H1 (cell line): ENCODE results near the gene EGF. TPM values are rescaled to one million over a fixed set of nuclear protein-coding genes. Genes with fewer than 3 reads are reported as not detected.

ENCODE experiments used
- CTCF ChIA-PET: fragments of 300-600 bp; sonication (Branson Sonifier 250); formaldehyde crosslinking; loops from one replicate; lab custom pipeline; 2021; ENCODE audit not compliant: partially characterized antibody; lab: Charles Lee
- POLR2A ChIA-PET: fragments of 300-600 bp; sonication (Branson Sonifier 250); formaldehyde crosslinking; loops from one replicate; lab custom pipeline; 2021; ENCODE audit warnings: inconsistent platforms; ENCODE audit not compliant: partially characterized antibody; lab: Charles Lee
- DNase-seq, 2 experiments: peaks; one replicate each; pipeline versions ENCODE4 v3.0.0 to v3.0.0-alpha.2; 2010 to 2022; ENCODE audit warnings: low spot score in 2 of 2, low read depth in 1 of 2, mixed read lengths in 1 of 2
- FAIRE-seq: peaks from 2 replicates; lab custom pipeline; 2011; peaks lifted over from hg19 to GRCh38; lab: Jason Lieb, UNC
- H2AFZ ChIP-seq: 2 replicates; pipeline ENCODE4 v1.8.1; 2012; ENCODE audit warnings: low read length, inconsistent platforms
- H2AK5ac ChIP-seq: 2 replicates; pipeline ENCODE4 v1.6.1; 2013; ENCODE audit warnings: low read depth, low read length
- H2BK120ac ChIP-seq: replicated peaks from 2 replicates; pipeline ENCODE3; 2013; ENCODE audit warnings: low read depth, low read length, inconsistent platforms
- H2BK12ac ChIP-seq: 2 replicates; pipeline ENCODE4 v1.6.1; 2013; ENCODE audit warnings: low read depth, low read length
- H2BK15ac ChIP-seq: 2 replicates; pipeline ENCODE4 v1.6.1; 2013; ENCODE audit warnings: low read length
- H2BK20ac ChIP-seq: 2 replicates; pipeline ENCODE4 v1.6.1; 2013; ENCODE audit warnings: low read length
- H2BK5ac ChIP-seq: 2 replicates; pipeline ENCODE4 v1.6.1; 2013; ENCODE audit warnings: low read depth, low read length
- H3K14ac ChIP-seq: 2 replicates; pipeline ENCODE4 v1.6.1; 2013; ENCODE audit warnings: inconsistent platforms; ENCODE audit not compliant: insufficient read length
- H3K18ac ChIP-seq: 2 replicates; pipeline ENCODE4 v1.6.1; 2013; ENCODE audit warnings: low read length; ENCODE audit errors: extremely low read depth
- H3K23ac ChIP-seq: 2 replicates; pipeline ENCODE4 v1.6.1; 2013; ENCODE audit warnings: inconsistent platforms; ENCODE audit not compliant: insufficient read length
- H3K23me2 ChIP-seq: 2 replicates; pipeline ENCODE4 v1.6.1; 2013; ENCODE audit warnings: low read depth, low read length
- H3K27ac ChIP-seq: 2 replicates; pipeline ENCODE4 v1.6.1; 2011; ENCODE audit warnings: low read depth, low read length, inconsistent platforms
- H3K27me3 ChIP-seq, 4 experiments: replicated peaks in 1 of 4; 1 replicate in 1 of 4; 2 replicates in 3 of 4; pipeline versions ENCODE4 v1.6.1 to v1.8.1; 2011 to 2013; ENCODE audit warnings: low read length in 3 of 4, mild to moderate bottlenecking in 3 of 4, inconsistent platforms in 2 of 4, mixed read lengths in 2 of 4, moderate library complexity in 1 of 4; ENCODE audit not compliant: control insufficient read depth in 3 of 4, insufficient read depth in 3 of 4; ENCODE audit errors: extremely low read depth in 1 of 4
- H3K36me3 ChIP-seq, 4 experiments: 2 replicates each; pipeline versions ENCODE4 v1.6.1 to v1.8.1; 2011 to 2013; ENCODE audit warnings: mild to moderate bottlenecking in 4 of 4, low read length in 3 of 4, moderate library complexity in 2 of 4, control low read depth in 1 of 4, inconsistent platforms in 1 of 4; ENCODE audit not compliant: insufficient read depth in 4 of 4, control insufficient read depth in 2 of 4
- H3K4ac ChIP-seq: replicated peaks from 2 replicates; pipeline ENCODE3; 2013; ENCODE audit warnings: low read length, low read depth, mixed read lengths, inconsistent platforms; ENCODE audit not compliant: insufficient read length
- H3K4me1 ChIP-seq, 4 experiments: replicated peaks in 1 of 4; 1 replicate in 1 of 4; 2 replicates in 3 of 4; pipeline versions ENCODE4 v1.6.1 to v1.8.1; 2011 to 2013; ENCODE audit warnings: low read length in 3 of 4, inconsistent platforms in 2 of 4, mixed read lengths in 1 of 4; ENCODE audit not compliant: insufficient read depth in 4 of 4, control insufficient read depth in 3 of 4
- H3K4me2 ChIP-seq, 2 experiments: 2 replicates each; pipeline versions ENCODE4 v1.6.1 to v1.8.1; 2011 to 2013; ENCODE audit warnings: low read depth in 2 of 2, low read length in 2 of 2, control low read depth in 1 of 2, inconsistent platforms in 1 of 2, mild to moderate bottlenecking in 1 of 2; ENCODE audit not compliant: insufficient read depth in 1 of 2
- H3K4me3 ChIP-seq, 4 experiments: fragments of 200-600, 300-600 bp in 1 of 4; sonication (generic), shearing (Covaris generic), sonication (Bioruptor Twin) in 1 of 4; 2 replicates each; pipeline versions ENCODE4 v1.5.1 to v1.8.1; 2011 to 2016; ENCODE audit warnings: low read length in 4 of 4, low read depth in 3 of 4, control low read depth in 2 of 4, inconsistent platforms in 2 of 4, mild to moderate bottlenecking in 2 of 4, mixed read lengths in 1 of 4, moderate library complexity in 1 of 4; ENCODE audit not compliant: insufficient read depth in 2 of 4; ENCODE audit errors: extremely low read depth in 1 of 4
- H3K56ac ChIP-seq: replicated peaks from 2 replicates; pipeline ENCODE3; 2013; ENCODE audit warnings: low read depth, mild to moderate bottlenecking, mixed read lengths, low read length, inconsistent platforms; ENCODE audit not compliant: insufficient read length
- H3K79me1 ChIP-seq: 2 replicates; pipeline ENCODE4 v1.6.1; 2013; ENCODE audit warnings: low read depth, low read length, control low read depth
- H3K79me2 ChIP-seq, 2 experiments: 2 replicates each; pipeline versions ENCODE4 v1.6.1 to v1.8.1; 2012 to 2013; ENCODE audit warnings: low read length in 2 of 2, mild to moderate bottlenecking in 2 of 2, inconsistent platforms in 1 of 2; ENCODE audit not compliant: insufficient read depth in 2 of 2, control insufficient read depth in 1 of 2
- H3K9ac ChIP-seq, 4 experiments: replicated peaks in 1 of 4; 1 replicate in 1 of 4; 2 replicates in 3 of 4; pipeline versions ENCODE4 v1.6.1 to v1.8.1; 2011 to 2013; ENCODE audit warnings: low read depth in 3 of 4, low read length in 3 of 4, control low read depth in 2 of 4, mild to moderate bottlenecking in 2 of 4, moderate library complexity in 2 of 4, inconsistent platforms in 1 of 4; ENCODE audit errors: extremely low read depth in 1 of 4
- H3K9me3 ChIP-seq, 2 experiments: 2 replicates each; pipeline versions ENCODE4 v1.6.1 to v1.8.1; 2012 to 2013; ENCODE audit warnings: mild to moderate bottlenecking in 2 of 2, moderate library complexity in 2 of 2, control low read depth in 1 of 2, inconsistent platforms in 1 of 2, low read depth in 1 of 2, low read length in 1 of 2, mixed read lengths in 1 of 2; ENCODE audit not compliant: insufficient read depth in 2 of 2
- H4K20me1 ChIP-seq, 2 experiments: replicated peaks in 1 of 2; 2 replicates each; pipeline versions ENCODE3 to v1.8.1; 2011 to 2013; ENCODE audit warnings: inconsistent platforms in 2 of 2, low read length in 2 of 2, mild to moderate bottlenecking in 1 of 2; ENCODE audit not compliant: insufficient read depth in 2 of 2, control insufficient read depth in 1 of 2
- H4K5ac ChIP-seq: 2 replicates; pipeline ENCODE4 v1.6.1; 2013; ENCODE audit warnings: low read length, low read depth, mixed read lengths, inconsistent platforms; ENCODE audit not compliant: insufficient read length
- H4K8ac ChIP-seq: 2 replicates; pipeline ENCODE4 v1.8.0; 2013; ENCODE audit warnings: mild to moderate bottlenecking, moderate library complexity, low read length, inconsistent platforms; ENCODE audit not compliant: insufficient read depth; ENCODE audit errors: extremely low read depth
- H4K91ac ChIP-seq: replicated peaks from 2 replicates; pipeline ENCODE3; 2013; ENCODE audit warnings: low read length, mixed read lengths, inconsistent platforms; ENCODE audit not compliant: insufficient read length
- BRCA1 ChIP-seq: IDR thresholded peaks from 2 replicates; pipeline ENCODE4 v1.6.1; 2012; ENCODE audit warnings: low read depth, low read length, improper control_type of control experiment
- CHD1 ChIP-seq: IDR thresholded peaks from 2 replicates; pipeline ENCODE4 v1.6.1; 2012; ENCODE audit warnings: low read depth, low read length, improper control_type of control experiment
- CHD2 ChIP-seq: IDR thresholded peaks from 2 replicates; pipeline ENCODE4 v1.6.1; 2012; ENCODE audit warnings: low read length, improper control_type of control experiment
- CREB1 ChIP-seq: IDR thresholded peaks from 2 replicates; pipeline ENCODE4 v1.6.1; 2012; ENCODE audit warnings: inconsistent platforms
- CTCF ChIP-seq, 3 experiments: IDR thresholded peaks; 1 replicate in 2 of 3; 2 replicates in 1 of 3; pipeline versions ENCODE4 v1.5.1 to v1.6.1; 2011; ENCODE audit warnings: low read length in 3 of 3, mild to moderate bottlenecking in 3 of 3, inconsistent platforms in 2 of 3, low read depth in 1 of 3, moderate library complexity in 1 of 3; ENCODE audit not compliant: insufficient read depth in 1 of 3; ENCODE audit errors: control extremely low read depth in 1 of 3
- EGR1 ChIP-seq: IDR thresholded peaks from 2 replicates; pipeline ENCODE4 v1.6.1; 2011; ENCODE audit warnings: low read depth, low read length, borderline replicate concordance
- FOSL1 ChIP-seq: IDR thresholded peaks from 2 replicates; pipeline ENCODE4 v1.6.1; 2011; ENCODE audit warnings: mild to moderate bottlenecking, low read depth, low read length, moderate library complexity; ENCODE audit not compliant: insufficient read depth
- GABPA ChIP-seq: IDR thresholded peaks from 2 replicates; pipeline ENCODE4 v1.6.1; 2011; ENCODE audit warnings: mild to moderate bottlenecking, low read length, moderate library complexity, borderline replicate concordance; ENCODE audit not compliant: insufficient read depth
- RBBP5 ChIP-seq: IDR thresholded peaks from 2 replicates; pipeline ENCODE4 v1.7.1; 2012; ENCODE audit warnings: low read depth, mild to moderate bottlenecking, inconsistent platforms, low read length, moderate library complexity, borderline replicate concordance
- SIX5 ChIP-seq: IDR thresholded peaks from 2 replicates; pipeline ENCODE4 v1.6.1; 2011; ENCODE audit warnings: mild to moderate bottlenecking, low read depth, low read length
- SP2 ChIP-seq: IDR thresholded peaks from 2 replicates; pipeline ENCODE4 v1.6.1; 2012; ENCODE audit warnings: mild to moderate bottlenecking, low read length, inconsistent platforms
- SUZ12 ChIP-seq: fragments of 200-600 bp; sonication (generic); IDR thresholded peaks from 2 replicates; pipeline ENCODE4 v1.6.1; 2012; ENCODE audit warnings: mild to moderate bottlenecking, inconsistent platforms, low read length, moderate library complexity, mixed read lengths
- WGBS, 2 experiments: shearing (Covaris generic) in 1 of 2; methylation state at CpG; one replicate each; pipeline versions ENCODE4 v1.1.6 to v1.1.7; 2013 to 2015; ENCODE audit warnings: low lambda C conversion rate in 2 of 2, mixed read lengths in 2 of 2, inconsistent platforms in 1 of 2, low coverage in 1 of 2, missing lambda C conversion rate in 1 of 2; ENCODE audit not compliant: insufficient replicate concordance in 2 of 2, insufficient coverage in 1 of 2, insufficient read length in 1 of 2; ENCODE audit errors: extremely low coverage in 1 of 2, missing lambda C conversion rate in 1 of 2; 5-methylcytosine and 5-hydroxymethylcytosine counted together
- polyA plus RNA-seq, 7 experiments: library from polyadenylated mRNA; depleted of rRNA in 3 of 7; stranded (reverse) in 5 of 7; unstranded in 2 of 7; fragments of >200 nt in 5 of 7; fragments of 200-250 nt in 2 of 7; gene quantifications; 1 replicate in 5 of 7; 2 replicates in 1 of 7; 4 replicates in 1 of 7; pipeline versions ENCODE4 v1.2.1 to v1.2.3, GENCODE V29; 2011 to 2013; ENCODE audit warnings: missing spikeins in 2 of 7, mixed read lengths in 2 of 7
- total RNA-seq: library from RNA; stranded (reverse); fragmentation: NEBNext Ultra II Directional; extraction: Animal tissue kit (Norgen Biotek cat#: 25700); gene quantifications from 2 replicates; pipeline ENCODE4 v1.2.1, GENCODE V29; 2021

EGF gene
- total and polyA plus RNA-seq, 2 of the 8 experiments (the other 6 are each of a cell fraction or from before 2014, with no cell fraction given): 1.5 to 2.6 TPM

GRCh38 chr4:110019153-110019552 is 106.5 kb downstream of the EGF start:
- no peak overlapping the region for H3K56ac ChIP-seq
- H3K9me3 ChIP-seq: no peaks in the 10 kb centered on the region
- DNase-seq (no peak), FAIRE-seq (no peak)
- H3K27me3 ChIP-seq: no peaks in the 10 kb centered on the region
- no peak overlapping the region for H2AFZ ChIP-seq
- no peak overlapping the region for H3K14ac ChIP-seq
- ChIA-PET CTCF (interaction anchor here (1.1 to 4.4 kb wide), 8 partner anchors 9 to 294 kb away, joined by 3 to 32 read pairs (median 3); no protein-coding TSS in a partner anchor), POLR2A (no interaction called here)
- H3K4me1 ChIP-seq: peaks cover 0 to 3% (median 0%) of the 10 kb centered on the region in 4 experiments; a peak in 2 of 7 replicates
- H3K4ac ChIP-seq: no peak overlapping the region
- H2AK5ac ChIP-seq: no peak overlapping the region
- no peaks in the 10 kb centered on the region for H3K36me3 ChIP-seq
- H2BK15ac ChIP-seq: no peak overlapping the region
- no peaks in the 10 kb centered on the region for H3K79me2 ChIP-seq
- H3K9ac ChIP-seq: no peak overlapping the region
- no peaks in the 10 kb centered on the region for H3K23me2 ChIP-seq
- no peak overlapping the region for H2BK5ac ChIP-seq
- no peak overlapping the region for H3K18ac ChIP-seq
- H4K91ac ChIP-seq: no peak overlapping the region
- no peak overlapping the region for H3K23ac ChIP-seq
- no peak overlapping the region for H2BK12ac ChIP-seq
- no peak overlapping the region for H3K27ac ChIP-seq
- no peak overlapping the region for H2BK120ac ChIP-seq
- WGBS, 2 experiments: 96% methylated on average over 3 of the region's 3 CpGs; no CpG with 5 or more reads in 1 of the 2 experiments
- H3K4me3 ChIP-seq: no peak overlapping the region
- H4K20me1 ChIP-seq: no peaks in the 10 kb centered on the region
- H3K4me2 ChIP-seq: no peak overlapping the region
- no peak overlapping the region for H4K5ac ChIP-seq
- no peaks in the 10 kb centered on the region for H3K79me1 ChIP-seq
- H2BK20ac ChIP-seq: no peak overlapping the region
- no peak overlapping the region for H4K8ac ChIP-seq
- no peak for TF ChIP-seq CHD1
- no peak for TF ChIP-seq RBBP5
- TF ChIP-seq CHD2: no peak
- no peak for TF ChIP-seq FOSL1
- TF ChIP-seq SUZ12: no peak
- no peak for TF ChIP-seq SP2
- TF ChIP-seq CTCF (IDR thresholded peaks at IDR 0.05; ENCODE audit: control extremely low read depth in 1 of 3, insufficient read depth in 1 of 3, low read depth in 1 of 3, low read length in 3 of 3): no peak
- TF ChIP-seq SIX5: no peak
- TF ChIP-seq CREB1: no peak
- TF ChIP-seq GABPA: no peak
- TF ChIP-seq EGR1: no peak
- no peak for TF ChIP-seq BRCA1
